Ovary (tissue), 3 donors: ENCODE data around the gene FAM72A.
"Not testable (repeated sequence)": the region's sequence is repeated elsewhere in the genome, so short reads cannot be mapped to it uniquely, and the experiment has no call there.

ENCODE experiments used
- EP300 ChIP-seq: sonication (generic); formaldehyde crosslinking; IDR thresholded peaks from one replicate; pipeline ENCODE4 v1.6.1; 2017; ENCODE audit warnings: antibody characterized with exemption
- POLR2A ChIP-seq: fragments of 450-650 bp; IDR thresholded peaks from one replicate; pipeline ENCODE4 v1.6.1; 2017; ENCODE audit warnings: antibody characterized with exemption, mild to moderate bottlenecking, moderate library complexity
- TF ChIP-seq, protein P1 (sequence below), 3 donors: fragments of 450-650 bp in 2 of 3; fragments of 200-600 bp in 1 of 3; IDR thresholded peaks; one replicate each; pipeline versions ENCODE4 v1.5.1 to v1.8.0; 2016 to 2022; ENCODE audit warnings: antibody characterized with exemption in 3 of 3, mild to moderate bottlenecking in 1 of 3
- donor health status: DM: no; HTN: no; CAD: no.

DNA sequence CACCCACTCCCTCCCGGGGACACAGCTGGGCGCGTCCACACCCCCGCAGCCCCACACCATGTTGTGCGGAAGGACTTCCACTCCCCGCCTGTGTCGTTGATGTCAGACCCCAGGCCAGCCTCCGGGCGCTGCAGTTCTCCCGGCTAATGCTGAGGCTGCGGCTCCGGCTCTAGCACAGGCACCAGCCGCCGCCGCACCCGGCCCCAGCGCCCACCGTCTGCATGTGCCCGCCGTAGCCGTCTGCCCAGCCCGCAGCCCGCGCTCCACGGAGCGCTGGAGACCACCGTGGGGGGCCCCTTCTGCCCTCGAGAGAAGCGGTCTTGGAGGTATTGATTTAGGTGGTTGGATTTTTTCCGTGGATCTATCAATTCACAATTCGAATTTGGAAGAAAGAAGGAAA lies 2.9 kb upstream of the FAM72A start:
- not testable (repeated sequence) for TF ChIP-seq EP300, POLR2A
- TF ChIP-seq, protein P1, sequence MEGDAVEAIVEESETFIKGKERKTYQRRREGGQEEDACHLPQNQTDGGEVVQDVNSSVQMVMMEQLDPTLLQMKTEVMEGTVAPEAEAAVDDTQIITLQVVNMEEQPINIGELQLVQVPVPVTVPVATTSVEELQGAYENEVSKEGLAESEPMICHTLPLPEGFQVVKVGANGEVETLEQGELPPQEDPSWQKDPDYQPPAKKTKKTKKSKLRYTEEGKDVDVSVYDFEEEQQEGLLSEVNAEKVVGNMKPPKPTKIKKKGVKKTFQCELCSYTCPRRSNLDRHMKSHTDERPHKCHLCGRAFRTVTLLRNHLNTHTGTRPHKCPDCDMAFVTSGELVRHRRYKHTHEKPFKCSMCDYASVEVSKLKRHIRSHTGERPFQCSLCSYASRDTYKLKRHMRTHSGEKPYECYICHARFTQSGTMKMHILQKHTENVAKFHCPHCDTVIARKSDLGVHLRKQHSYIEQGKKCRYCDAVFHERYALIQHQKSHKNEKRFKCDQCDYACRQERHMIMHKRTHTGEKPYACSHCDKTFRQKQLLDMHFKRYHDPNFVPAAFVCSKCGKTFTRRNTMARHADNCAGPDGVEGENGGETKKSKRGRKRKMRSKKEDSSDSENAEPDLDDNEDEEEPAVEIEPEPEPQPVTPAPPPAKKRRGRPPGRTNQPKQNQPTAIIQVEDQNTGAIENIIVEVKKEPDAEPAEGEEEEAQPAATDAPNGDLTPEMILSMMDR (IDR thresholded peaks at IDR 0.05): not testable (repeated sequence)
